Fibroblast of lung (primary cell): ENCODE results near the gene FSD1L. TPM values are rescaled to one million over a fixed set of nuclear protein-coding genes. Genes with fewer than 3 reads are reported as not detected.

Source experiments
- DNase-seq, 2 donors: peaks; one replicate each; pipeline versions ENCODE4 v3.0.0 to v3.0.0-alpha.2; 2010; ENCODE audit warnings: low read depth in 2 of 2
- H2AFZ ChIP-seq: 2 replicates; pipeline ENCODE4 v1.5.1; 2012; ENCODE audit warnings: low read length, control low read depth, inconsistent platforms
- H3K27ac ChIP-seq: 2 replicates; pipeline ENCODE4 v1.5.1; 2011; ENCODE audit warnings: low read length, control low read depth; ENCODE audit not compliant: insufficient read depth
- H3K27me3 ChIP-seq: 2 replicates; pipeline ENCODE4 v1.5.1; 2011; ENCODE audit warnings: mild to moderate bottlenecking, low read length; ENCODE audit not compliant: control insufficient read depth, insufficient read depth
- H3K36me3 ChIP-seq: 2 replicates; pipeline ENCODE4 v1.5.1; 2011; ENCODE audit warnings: low read length; ENCODE audit not compliant: control insufficient read depth, insufficient read depth
- H3K4me1 ChIP-seq: 2 replicates; pipeline ENCODE4 v1.5.1; 2011; ENCODE audit warnings: low read length; ENCODE audit not compliant: control insufficient read depth, insufficient read depth; ENCODE audit errors: extremely low read depth
- H3K4me2 ChIP-seq: 2 replicates; pipeline ENCODE4 v1.5.1; 2011; ENCODE audit warnings: low read length, control low read depth; ENCODE audit not compliant: insufficient read depth; ENCODE audit errors: extremely low read depth
- H3K4me3 ChIP-seq, 4 experiments: fragments of 200-600 bp in 1 of 4; sonication (generic) in 1 of 4; replicated peaks in 1 of 4; 2 replicates each; pipeline ENCODE4 v1.5.1; 2011 to 2016; ENCODE audit warnings: low read length in 4 of 4, low read depth in 3 of 4, mild to moderate bottlenecking in 3 of 4, control low read depth in 2 of 4, inconsistent platforms in 1 of 4, mixed read lengths in 1 of 4; ENCODE audit not compliant: insufficient read depth in 1 of 4; ENCODE audit errors: control extremely low read depth in 1 of 4
- H3K79me2 ChIP-seq: 2 replicates; pipeline ENCODE4 v1.5.1; 2012; ENCODE audit warnings: mild to moderate bottlenecking, low read length, inconsistent platforms; ENCODE audit not compliant: control insufficient read depth, insufficient read depth
- H3K9ac ChIP-seq: 2 replicates; pipeline ENCODE4 v1.5.1; 2011; ENCODE audit warnings: mild to moderate bottlenecking, low read length, control low read depth; ENCODE audit not compliant: insufficient read depth
- H3K9me3 ChIP-seq: 2 replicates; pipeline ENCODE4 v1.5.1; 2012; ENCODE audit warnings: low read depth, low read length; ENCODE audit not compliant: control insufficient read depth, insufficient read depth
- H4K20me1 ChIP-seq: 2 replicates; pipeline ENCODE4 v1.5.1; 2011; ENCODE audit warnings: low read length; ENCODE audit not compliant: control insufficient read depth, insufficient read depth; ENCODE audit errors: extremely low read depth
- CTCF ChIP-seq, 2 donors: IDR thresholded peaks in 1 of 2; conservative IDR thresholded peaks in 1 of 2; 1 replicate in 1 of 2; 2 replicates in 1 of 2; pipeline ENCODE4 v1.5.1; 2011 to 2012; ENCODE audit warnings: low read length in 2 of 2, control low read depth in 1 of 2, inconsistent platforms in 1 of 2, low read depth in 1 of 2, mild to moderate bottlenecking in 1 of 2
- EZH2 ChIP-seq: IDR thresholded peaks from 2 replicates; pipeline ENCODE4 v1.5.1; 2012; ENCODE audit warnings: low read length, control low read depth, mild to moderate bottlenecking; ENCODE audit errors: missing control alignments
- polyA plus RNA-seq, 2 donors: library from polyadenylated mRNA; depleted of rRNA in 1 of 2; stranded (reverse) in 1 of 2; unstranded in 1 of 2; fragments of >200 nt; gene quantifications; 2 replicates each; pipeline ENCODE4 v1.2.1, GENCODE V29; 2011 to 2012; ENCODE audit warnings: missing spikeins in 1 of 2
- total RNA-seq: library from RNA; depleted of rRNA; stranded (reverse); fragments of >200 nt; gene quantifications from 2 replicates; pipeline ENCODE4 v1.2.1, GENCODE V29; 2014

FSD1L gene
- total and polyA plus RNA-seq, 2 donors (not counting 1 experiment from before 2014, with no cell fraction given) = 4.0 to 6.1 TPM

- no peaks in the 10 kb centered on the region for H3K36me3 ChIP-seq
- H3K9ac ChIP-seq = no peak overlapping the region
- no peaks in the 10 kb centered on the region for H3K79me2 ChIP-seq
- H3K27me3 ChIP-seq = no peaks in the 10 kb centered on the region
- TF ChIP-seq CTCF (conservative IDR thresholded peaks at IDR 0.05 in 1 of 2, IDR thresholded peaks at IDR 0.05 in 1 of 2; ENCODE audit: low read depth in 1 of 2, low read length in 2 of 2) = no peak
- no peak for TF ChIP-seq EZH2
- no peak overlapping the region for H3K27ac ChIP-seq
- peaks cover 10% of the 10 kb centered on the region for H3K4me1 ChIP-seq
- no peak overlapping the region for H3K4me3 ChIP-seq
- peak overlapping the region; percentile 21 for H3K4me2 ChIP-seq
- H2AFZ ChIP-seq = no peak overlapping the region
- H4K20me1 ChIP-seq = no peaks in the 10 kb centered on the region
- DNase-seq = peak; percentile 85 to 93
- no peaks in the 10 kb centered on the region for H3K9me3 ChIP-seq
Measured at GRCh38 chr9:105438141-105438806, 9.6 kb upstream of the FSD1L start.

DNA sequence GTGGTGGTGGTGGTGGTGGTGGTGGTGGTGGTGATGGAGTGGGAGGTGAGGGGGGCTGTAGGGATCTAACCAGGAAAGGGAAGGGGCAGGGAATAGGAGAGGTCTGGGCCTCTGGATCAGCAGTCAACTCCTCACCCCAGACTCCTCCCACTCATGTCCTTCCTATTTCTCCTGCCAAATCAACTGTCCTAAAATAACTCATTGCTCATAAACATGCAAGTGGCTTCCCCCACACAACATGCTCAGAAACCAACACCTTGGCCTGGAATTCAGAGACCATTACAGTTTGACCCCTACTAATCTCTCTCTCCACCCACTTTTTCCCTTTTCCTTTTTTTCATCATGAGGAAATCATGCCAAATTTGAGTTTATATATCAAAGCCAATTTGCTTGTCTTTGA is 8.4 kb upstream of the FSD1L start:
- Histone ChIP-seq H3K9ac (no peak overlapping the region), H3K79me2 (no peaks in the 10 kb centered on the region), H3K4me1 (peaks cover 10% of the 10 kb centered on the region), H2AFZ (no peak overlapping the region), H3K27ac (no peak overlapping the region), H3K4me2 (no peak overlapping the region), H4K20me1 (no peaks in the 10 kb centered on the region), H3K36me3 (no peaks in the 10 kb centered on the region), H3K4me3 (no peak overlapping the region), H3K27me3 (no peaks in the 10 kb centered on the region), H3K9me3 (no peaks in the 10 kb centered on the region)
- peak in 1 of 2 donors; percentile 83 for DNase-seq
- no peak for TF ChIP-seq EZH2
- TF ChIP-seq CTCF (conservative IDR thresholded peaks at IDR 0.05 in 1 of 2, IDR thresholded peaks at IDR 0.05 in 1 of 2; ENCODE audit: low read depth in 1 of 2, low read length in 2 of 2) = no peak

GRCh38 chr9:105441616-105442160 is 6.1 kb upstream of the FSD1L start:
- Histone ChIP-seq H3K4me3 (no peak overlapping the region), H3K27ac (no peak overlapping the region), H3K27me3 (no peaks in the 10 kb centered on the region), H3K36me3 (no peaks in the 10 kb centered on the region), H2AFZ (no peak overlapping the region), H3K4me1 (peaks cover 10% of the 10 kb centered on the region), H3K9ac (no peak overlapping the region), H3K4me2 (no peak overlapping the region), H3K9me3 (no peaks in the 10 kb centered on the region), H3K79me2 (no peaks in the 10 kb centered on the region), H4K20me1 (no peaks in the 10 kb centered on the region)
- TF ChIP-seq CTCF (conservative IDR thresholded peaks at IDR 0.05 in 1 of 2, IDR thresholded peaks at IDR 0.05 in 1 of 2; ENCODE audit: low read depth in 1 of 2, low read length in 2 of 2) = no peak
- no peak for TF ChIP-seq EZH2
- no peak for DNase-seq
